Endodermal cell (in vitro differentiated cells): ENCODE data around the gene ELMO1. TPM values are rescaled to one million over a fixed set of nuclear protein-coding genes. Genes with fewer than 3 reads are reported as not detected.

ENCODE experiments used
- DNase-seq: peaks from one replicate; pipeline ENCODE4 v3.0.0-alpha.2; 2017
- H3K27ac ChIP-seq: 2 replicates; pipeline ENCODE4 v1.5.1; 2013; ENCODE audit warnings: mild to moderate bottlenecking, low read depth, low read length, moderate library complexity
- H3K27me3 ChIP-seq: 2 replicates; pipeline ENCODE4 v1.6.1; 2013; ENCODE audit warnings: mild to moderate bottlenecking, low read length, moderate library complexity; ENCODE audit not compliant: insufficient read depth, control insufficient read depth, poor library complexity, severe bottlenecking
- H3K36me3 ChIP-seq: 2 replicates; pipeline ENCODE4 v1.7.0; 2013; ENCODE audit warnings: mild to moderate bottlenecking, low read length, moderate library complexity; ENCODE audit not compliant: control insufficient read depth, insufficient read depth
- H3K4me1 ChIP-seq: one replicate; pipeline ENCODE4 v1.7.0; 2013; ENCODE audit warnings: low read length; ENCODE audit not compliant: control insufficient read depth, insufficient read depth
- H3K4me3 ChIP-seq: 2 replicates; pipeline ENCODE4 v1.5.1; 2013; ENCODE audit warnings: mild to moderate bottlenecking, low read length, moderate library complexity
- H3K9ac ChIP-seq: 2 replicates; pipeline ENCODE4 v1.6.1; 2013; ENCODE audit warnings: mild to moderate bottlenecking, low read length, moderate library complexity; ENCODE audit not compliant: poor library complexity, severe bottlenecking; ENCODE audit errors: extremely low read depth
- H3K9me3 ChIP-seq: 2 replicates; pipeline ENCODE4 v1.6.1; 2013; ENCODE audit warnings: mild to moderate bottlenecking, low read length, moderate library complexity; ENCODE audit not compliant: control insufficient read depth
- H3K27ac Mint-ChIP-seq: 2 replicates; pipeline ENCODE4 v1.8.0; 2020; ENCODE audit warnings: mixed read lengths
- H3K27me3 Mint-ChIP-seq: 2 replicates; pipeline ENCODE4 v1.8.0; 2021; ENCODE audit warnings: mild to moderate bottlenecking, mixed read lengths; ENCODE audit not compliant: insufficient read depth
- H3K36me3 Mint-ChIP-seq: 2 replicates; pipeline ENCODE4 v1.8.0; 2020; ENCODE audit warnings: low read depth, mixed read lengths
- H3K4me1 Mint-ChIP-seq: 2 replicates; pipeline ENCODE4 v1.8.0; 2020; ENCODE audit warnings: mixed read lengths
- H3K4me3 Mint-ChIP-seq: 2 replicates; pipeline ENCODE4 v1.8.0; 2020; ENCODE audit warnings: mild to moderate bottlenecking, moderate library complexity, mixed read lengths
- H3K9me3 Mint-ChIP-seq: 2 replicates; pipeline ENCODE4 v1.8.0; 2020; ENCODE audit warnings: mild to moderate bottlenecking, mixed read lengths
- CTCF ChIP-seq: fragments of 200-600 bp; sonication (generic); conservative IDR thresholded peaks from 2 replicates; pipeline ENCODE4 v1.5.0; 2021; ENCODE audit warnings: antibody characterized with exemption, mild to moderate bottlenecking
- WGBS, 2 experiments: methylation state at CpG; one replicate each; pipeline versions ENCODE4 v1.1.5 to v1.1.7; 2013; ENCODE audit warnings: missing lambda C conversion rate in 2 of 2, mixed read lengths in 1 of 2; ENCODE audit not compliant: insufficient coverage in 1 of 2, insufficient read length in 1 of 2; 5-methylcytosine and 5-hydroxymethylcytosine counted together
- total RNA-seq, 2 donors: library from RNA; stranded (reverse); fragmentation: NEBNext Ultra II Directional in 1 of 2; extraction: Animal tissue kit (Norgen Biotek cat#: 25700) in 1 of 2; gene quantifications; 2 replicates in 1 of 2; 3 replicates in 1 of 2; pipeline ENCODE4 v1.2.1, GENCODE V29; 2021

ELMO1 gene
- total RNA-seq, 2 donors from 2014 or later, result 120 to 131 TPM

DNA sequence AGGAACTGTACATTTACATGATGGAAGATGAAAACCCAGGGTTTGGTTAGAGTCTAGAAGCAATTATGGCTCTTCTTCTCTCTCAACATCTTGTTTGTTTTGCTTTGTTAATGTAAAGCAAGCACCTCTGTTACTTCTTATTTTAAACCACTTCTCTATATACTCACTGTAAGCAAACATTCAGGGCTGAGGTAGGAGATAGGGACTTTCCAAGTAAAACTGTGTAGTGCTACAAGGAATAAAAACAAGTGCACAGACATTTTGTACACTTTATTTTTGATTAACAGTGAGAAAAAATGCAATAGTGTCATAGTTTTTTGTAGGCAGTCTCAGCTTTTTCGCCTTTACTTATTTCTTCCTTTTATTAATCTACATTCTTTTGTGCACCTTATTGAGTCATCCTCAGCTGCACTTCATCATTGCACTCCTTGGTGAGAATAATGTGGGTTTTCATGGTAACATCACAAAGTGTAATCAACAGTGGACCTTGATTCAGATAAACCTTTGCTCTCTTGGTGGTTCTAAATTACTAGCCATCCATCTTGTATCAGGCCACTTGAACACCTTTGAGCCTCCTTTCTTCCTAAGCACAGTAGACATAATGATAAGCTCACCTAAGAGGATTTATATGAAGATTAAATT lies 52.9 kb downstream of the ELMO1 start:
- Mint-ChIP-seq H3K4me3 (no peak overlapping the region), H3K9me3 (no peaks in the 10 kb centered on the region), H3K36me3 (no peaks in the 10 kb centered on the region), H3K27ac (peak overlapping the region; percentile 48), H3K27me3 (no peaks in the 10 kb centered on the region), H3K4me1 (peaks cover 78% of the 10 kb centered on the region)
- H3K4me3 ChIP-seq, result no peak overlapping the region
- H3K9me3 ChIP-seq, result no peaks in the 10 kb centered on the region
- H3K4me1 ChIP-seq, result peaks cover 40% of the 10 kb centered on the region
- DNase-seq, result no peak
- H3K9ac ChIP-seq, result no peak overlapping the region
- H3K27me3 ChIP-seq, result no peaks in the 10 kb centered on the region
- H3K36me3 ChIP-seq, result no peaks in the 10 kb centered on the region
- TF ChIP-seq CTCF, result no peak
- 89% methylated on average over 1 of the region's 1 CpG; no CpG with 5 or more reads in 1 of the 2 experiments for WGBS, 2 experiments
- H3K27ac ChIP-seq, result no peak overlapping the region

GRCh38 chr7:37394158-37394557 lies 54.5 kb downstream of the ELMO1 start:
- H3K4me1 Mint-ChIP-seq, result peaks cover 79% of the 10 kb centered on the region
- no peaks in the 10 kb centered on the region for H3K9me3 ChIP-seq
- no peak overlapping the region for H3K4me3 Mint-ChIP-seq
- no peaks in the 10 kb centered on the region for H3K9me3 Mint-ChIP-seq
- peak overlapping the region; percentile 23 for H3K4me3 ChIP-seq
- peaks cover 3% of the 10 kb centered on the region for H3K36me3 ChIP-seq
- no peaks in the 10 kb centered on the region for H3K27me3 ChIP-seq
- H3K27me3 Mint-ChIP-seq, result no peaks in the 10 kb centered on the region
- 32 to 60% methylated on average over 2 of the region's 2 CpGs for WGBS, 2 experiments
- peaks cover 51% of the 10 kb centered on the region for H3K4me1 ChIP-seq
- no peak for TF ChIP-seq CTCF
- DNase-seq, result peak; percentile 58
- peak overlapping the region; percentile 36 for H3K27ac Mint-ChIP-seq
- H3K9ac ChIP-seq, result no peak overlapping the region
- no peak overlapping the region for H3K27ac ChIP-seq
- H3K36me3 Mint-ChIP-seq, result no peaks in the 10 kb centered on the region

DNA sequence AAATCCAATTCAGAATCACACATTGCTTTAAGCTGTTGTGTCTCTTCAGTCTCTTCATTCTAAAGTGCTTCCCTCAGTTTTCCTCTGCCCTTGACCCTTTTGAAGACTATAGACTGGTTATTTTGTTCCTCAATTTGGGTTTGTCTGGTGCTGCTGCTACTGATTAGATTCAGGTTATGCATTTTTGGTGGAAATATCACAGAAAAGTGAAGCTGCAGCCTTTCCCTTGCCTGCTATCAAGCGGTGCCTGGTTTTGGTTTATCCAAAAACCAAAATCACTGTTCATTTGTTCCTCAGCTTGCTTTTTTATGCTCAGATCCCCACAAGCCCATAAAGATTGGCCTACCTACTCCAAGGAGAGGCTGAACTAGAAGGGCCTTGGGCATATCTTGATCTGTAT lies 55.2 kb downstream of the ELMO1 start:
- no peak for TF ChIP-seq CTCF
- H3K4me1 Mint-ChIP-seq, result peaks cover 77% of the 10 kb centered on the region

More for the DNA sequence above, 55.2 kb downstream of the ELMO1 start:
- no peak overlapping the region for H3K4me3 ChIP-seq
- H3K36me3 ChIP-seq, result peaks cover 3% of the 10 kb centered on the region
- no peaks in the 10 kb centered on the region for H3K9me3 ChIP-seq
- WGBS, 2 experiments, result 86 to 100% methylated on average over 1 of the region's 1 CpG
- H3K4me1 ChIP-seq, result peaks cover 44% of the 10 kb centered on the region
- DNase-seq, result no peak
- Mint-ChIP-seq H3K36me3 (no peaks in the 10 kb centered on the region), H3K9me3 (no peaks in the 10 kb centered on the region), H3K4me3 (no peak overlapping the region), H3K27ac (peak overlapping the region; percentile 36), H3K27me3 (no peaks in the 10 kb centered on the region)
- no peaks in the 10 kb centered on the region for H3K27me3 ChIP-seq
- no peak overlapping the region for H3K9ac ChIP-seq
- H3K27ac ChIP-seq, result no peak overlapping the region
